Mucosa of descending colon (tissue), 3 donors: ENCODE data around the gene CFAP298. TPM values are rescaled to one million over a fixed set of nuclear protein-coding genes. Genes with fewer than 3 reads are reported as not detected.
"Not testable (repeated sequence)": the region's sequence is repeated elsewhere in the genome, so short reads cannot be mapped to it uniquely, and the experiment has no call there.

ENCODE experiments used
- ATAC-seq: fragments of 200-7000 bp; cut with Tn5 transposase; one replicate; pipeline ENCODE4 v1.9.1; 2020; ENCODE audit warnings: mild to moderate bottlenecking, moderate library complexity
- DNase-seq, 3 donors: peaks; one replicate each; pipeline ENCODE4 v3.0.0-alpha.2; 2020
- H3K36me3 ChIP-seq: fragments of 200-600 bp; one replicate; pipeline ENCODE4 v1.8.0; 2021; ENCODE audit warnings: low read depth, mild to moderate bottlenecking
- H3K4me1 ChIP-seq: fragments of 200-600 bp; one replicate; pipeline ENCODE4 v1.8.0; 2021; ENCODE audit warnings: low read depth, mild to moderate bottlenecking
- H3K4me3 ChIP-seq: fragments of 200-600 bp; one replicate; pipeline ENCODE4 v1.8.0; 2021; ENCODE audit warnings: mild to moderate bottlenecking
- H3K9me3 ChIP-seq: fragments of 200-600 bp; one replicate; pipeline ENCODE4 v1.8.0; 2021; ENCODE audit warnings: mild to moderate bottlenecking
- intact Hi-C, 2 donors: fragments of 100-400 bp; cut with DNase I in 1 of 2; cut with micrococcal nuclease in 1 of 2; formaldehyde crosslinking; loops; one replicate each; pipeline versions ENCODE4 v1.11.0 to v1.11.1; 2022; cut with DNase I, micrococcal nuclease
- total RNA-seq, 3 donors: library from RNA; stranded (reverse); fragmentation: NEBNext Ultra II Directional in 2 of 3; extraction: Animal tissue kit (Norgen Biotek cat#: 25700) in 2 of 3; gene quantifications; one replicate each; pipeline versions ENCODE4 v1.2.1 to v1.2.4, GENCODE V29; 2021 to 2023
- TF ChIP-seq, protein P1 (sequence below): fragments of 200-600 bp; IDR thresholded peaks from one replicate; pipeline ENCODE4 v1.8.0; 2022; ENCODE audit warnings: antibody characterized with exemption, mild to moderate bottlenecking
- donor health status: DM: no; HTN: no; CAD: no; lungs with moderate emphysema.
- donor health status: DM: no; HTN: no; CAD: no.
- donor health status: DM: no; HTN: yes; CAD: no.

The CFAP298 gene
- total RNA-seq, 3 donors from 2014 or later: 24.2 to 35.6 (median 27.0) TPM

DNA sequence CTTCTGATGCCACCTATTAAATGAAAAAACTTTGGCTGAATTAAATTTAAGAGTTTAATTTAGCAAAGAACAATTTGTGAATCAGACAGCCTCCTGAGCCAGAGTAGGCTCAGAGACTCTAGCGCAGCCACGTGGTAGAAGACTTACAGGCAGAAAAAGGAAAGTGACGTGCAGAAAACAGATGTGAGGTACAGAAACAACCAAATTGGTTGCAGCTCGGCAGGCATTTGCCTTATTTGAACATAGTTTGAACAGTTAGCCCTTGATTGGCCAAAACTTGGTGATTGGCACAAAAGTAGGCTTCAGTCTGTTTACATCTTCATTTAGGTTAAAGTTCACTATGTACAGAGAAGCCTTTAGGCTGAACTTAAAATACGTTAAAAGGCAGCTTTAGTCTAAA, 49.8 kb downstream of the CFAP298 start:
- TF ChIP-seq, protein P1, sequence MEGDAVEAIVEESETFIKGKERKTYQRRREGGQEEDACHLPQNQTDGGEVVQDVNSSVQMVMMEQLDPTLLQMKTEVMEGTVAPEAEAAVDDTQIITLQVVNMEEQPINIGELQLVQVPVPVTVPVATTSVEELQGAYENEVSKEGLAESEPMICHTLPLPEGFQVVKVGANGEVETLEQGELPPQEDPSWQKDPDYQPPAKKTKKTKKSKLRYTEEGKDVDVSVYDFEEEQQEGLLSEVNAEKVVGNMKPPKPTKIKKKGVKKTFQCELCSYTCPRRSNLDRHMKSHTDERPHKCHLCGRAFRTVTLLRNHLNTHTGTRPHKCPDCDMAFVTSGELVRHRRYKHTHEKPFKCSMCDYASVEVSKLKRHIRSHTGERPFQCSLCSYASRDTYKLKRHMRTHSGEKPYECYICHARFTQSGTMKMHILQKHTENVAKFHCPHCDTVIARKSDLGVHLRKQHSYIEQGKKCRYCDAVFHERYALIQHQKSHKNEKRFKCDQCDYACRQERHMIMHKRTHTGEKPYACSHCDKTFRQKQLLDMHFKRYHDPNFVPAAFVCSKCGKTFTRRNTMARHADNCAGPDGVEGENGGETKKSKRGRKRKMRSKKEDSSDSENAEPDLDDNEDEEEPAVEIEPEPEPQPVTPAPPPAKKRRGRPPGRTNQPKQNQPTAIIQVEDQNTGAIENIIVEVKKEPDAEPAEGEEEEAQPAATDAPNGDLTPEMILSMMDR: no peak
- ATAC-seq (no peak), DNase-seq (peak in 1 of 3 donors; percentile 54)
- Histone ChIP-seq H3K9me3 (no peaks in the 10 kb centered on the region), H3K4me1 (no peaks in the 10 kb centered on the region), H3K4me3 (no peak overlapping the region), H3K36me3 (no peaks in the 10 kb centered on the region)
- intact Hi-C loops: no loop called here

DNA sequence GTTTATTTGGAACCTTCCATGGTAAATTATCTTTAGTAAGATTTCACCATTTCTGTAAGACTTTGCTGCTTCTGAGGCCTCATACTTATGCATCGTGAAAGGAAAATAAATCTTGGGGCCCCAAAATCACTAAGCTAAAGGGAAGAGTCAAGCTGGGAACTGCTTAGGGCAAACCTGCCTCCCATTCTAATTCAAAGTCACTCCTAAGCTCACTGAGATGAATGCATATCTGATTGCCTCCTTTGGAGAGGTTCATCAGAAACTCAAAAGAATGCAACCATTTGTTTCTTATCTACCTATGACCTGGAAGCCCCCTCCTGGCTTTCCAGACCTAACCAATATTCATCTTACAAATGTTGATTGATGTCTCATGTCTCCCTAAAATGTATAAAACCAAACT, 50.7 kb downstream of the CFAP298 start:
- H3K4me3 ChIP-seq, intact Hi-C loops, ATAC-seq, H3K9me3 ChIP-seq, H3K36me3 ChIP-seq, H3K4me1 ChIP-seq, DNase-seq: not testable (repeated sequence)

GRCh38 chr21:32560896-32561295, 51.3 kb downstream of the CFAP298 start:
- TF ChIP-seq, protein P1: no peak
- Histone ChIP-seq H3K36me3 (no peaks in the 10 kb centered on the region), H3K4me1 (no peaks in the 10 kb centered on the region), H3K9me3 (no peaks in the 10 kb centered on the region), H3K4me3 (no peak overlapping the region)
- DNase-seq (no peak), ATAC-seq (no peak)
- intact Hi-C loops: no loop called here

DNA sequence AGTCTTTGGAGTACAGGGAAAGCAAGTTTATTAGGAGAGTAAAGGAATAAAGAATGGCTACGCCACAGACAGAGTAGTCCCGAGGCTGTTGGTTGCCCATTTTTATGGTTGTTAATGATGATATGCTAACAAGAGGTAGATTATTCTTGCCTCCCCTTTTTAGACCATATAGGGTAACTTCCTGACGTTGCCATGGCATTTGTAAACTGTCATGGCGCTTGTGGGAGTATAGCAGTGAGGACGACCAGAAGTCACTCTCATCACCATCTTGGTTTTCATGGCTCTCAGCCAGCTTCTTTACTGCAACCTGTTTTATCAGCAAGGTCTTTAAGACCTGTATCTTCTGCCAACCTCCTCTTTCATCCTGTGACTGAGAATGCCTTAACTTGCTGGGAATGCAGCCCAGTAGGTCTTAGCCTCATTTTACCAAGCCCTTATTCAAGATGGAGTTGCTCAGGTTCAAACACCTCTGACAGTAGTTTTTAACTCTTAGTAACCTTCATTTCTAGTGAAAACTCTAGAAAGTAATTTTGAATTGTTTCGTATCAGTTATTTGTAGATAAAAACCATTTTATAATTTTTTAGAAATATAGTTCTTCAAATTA, 53.1 kb downstream of the CFAP298 start:
- no peak for ATAC-seq

DNA sequence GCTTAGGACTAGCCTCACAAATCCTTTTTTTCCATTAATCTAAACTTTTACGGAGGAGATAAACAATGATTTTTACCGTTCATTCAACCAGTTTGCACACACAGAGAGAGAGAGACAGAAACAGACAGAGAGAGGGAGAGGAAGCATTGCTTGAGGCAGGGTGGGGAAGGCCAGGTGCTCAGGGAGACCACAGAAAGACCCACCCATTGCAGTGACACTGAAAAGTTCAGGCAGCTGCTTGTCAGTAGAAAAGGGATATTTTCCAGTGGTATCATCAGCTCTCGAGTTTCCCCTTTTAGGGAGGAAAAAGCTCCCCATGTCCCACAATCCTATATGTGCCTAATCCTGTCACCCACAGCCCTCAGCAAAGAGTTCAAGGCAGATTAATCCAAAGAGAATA, 54.1 kb downstream of the CFAP298 start:
- Histone ChIP-seq H3K9me3 (no peaks in the 10 kb centered on the region), H3K36me3 (no peaks in the 10 kb centered on the region), H3K4me1 (no peaks in the 10 kb centered on the region), H3K4me3 (no peak overlapping the region)
- intact Hi-C loops: no loop called here
- DNase-seq (no peak), ATAC-seq (no peak)
- TF ChIP-seq, protein P1: no peak

More for the DNA sequence above, 53.1 kb downstream of the CFAP298 start:
- TF ChIP-seq, protein P1: no peak
- no peaks in the 10 kb centered on the region for H3K4me1 ChIP-seq
- DNase-seq: no peak
- H3K4me3 ChIP-seq: no peak overlapping the region
- H3K9me3 ChIP-seq: no peaks in the 10 kb centered on the region
- H3K36me3 ChIP-seq: no peaks in the 10 kb centered on the region
- intact Hi-C loops: no loop called here

- intact Hi-C loops: no loop called here
- DNase-seq (no peak), ATAC-seq (no peak)
- Histone ChIP-seq H3K4me1 (no peaks in the 10 kb centered on the region), H3K4me3 (no peak overlapping the region), H3K36me3 (no peaks in the 10 kb centered on the region), H3K9me3 (no peaks in the 10 kb centered on the region)
- TF ChIP-seq, protein P1: no peak
These were observed 57.1 kb downstream of the CFAP298 start for GRCh38 chr21:32554832-32555638.
